Adrenal gland (tissue), 12 donors: ENCODE data around the gene GPRIN3. TPM values are rescaled to one million over a fixed set of nuclear protein-coding genes. Genes with fewer than 3 reads are reported as not detected.

Experiments used
- DNase-seq, 7 donors: peaks; one replicate each; pipeline ENCODE4 v3.0.0-alpha.2; 2019 to 2020
- H3K27ac ChIP-seq, 5 donors: fragments of 200-600 bp; sonication (generic) in 4 of 5; 1 replicate in 3 of 5; 2 replicates in 2 of 5; pipeline versions ENCODE4 v1.5.1 to v1.8.0; 2016 to 2020; ENCODE audit warnings: mild to moderate bottlenecking in 1 of 5
- H3K27me3 ChIP-seq: fragments of 200-600 bp; 2 replicates; pipeline ENCODE4 v1.8.0; 2021
- H3K36me3 ChIP-seq, 2 donors: fragments of 200-600 bp; replicated peaks in 1 of 2; 1 replicate in 1 of 2; 2 replicates in 1 of 2; pipeline versions ENCODE4 v1.5.1 to v1.8.0; 2018 to 2022
- H3K4me1 ChIP-seq, 2 donors: fragments of 200-600 bp; replicated peaks in 1 of 2; 1 replicate in 1 of 2; 2 replicates in 1 of 2; pipeline versions ENCODE4 v1.5.1 to v1.8.0; 2018 to 2021
- H3K4me3 ChIP-seq, 4 donors: fragments of 200-600 bp; sonication (generic) in 3 of 4; one replicate each; pipeline ENCODE4 v1.5.1; 2016 to 2018
- H3K9me3 ChIP-seq, 3 donors: fragments of 200-600 bp; sonication (generic) in 1 of 3; replicated peaks in 1 of 3; 1 replicate in 2 of 3; 2 replicates in 1 of 3; pipeline versions ENCODE4 v1.5.1 to v1.8.0; 2016 to 2021
- POLR2A ChIP-seq, 2 donors: fragments of 450-650 bp; IDR thresholded peaks; one replicate each; pipeline ENCODE4 v1.6.1; 2017; ENCODE audit warnings: antibody characterized with exemption in 2 of 2, mild to moderate bottlenecking in 2 of 2, moderate library complexity in 1 of 2
- WGBS, 4 donors: extraction: QIAGEN DNeasy Blood & Tissue Kit in 2 of 4; methylation state at CpG; one replicate each; pipeline versions ENCODE4 v1.1.5 to v1.1.7; 2013 to 2017; 5-methylcytosine and 5-hydroxymethylcytosine counted together
- intact Hi-C, 2 donors: fragments of 100-400 bp; cut with DNase I; formaldehyde crosslinking; loops; one replicate each; pipeline versions ENCODE4 v1.14.1 to v1.15.0; 2022 to 2023
- polyA plus RNA-seq, 3 donors: library from polyadenylated mRNA; stranded (reverse); fragments of 200-250 nt in 2 of 3; fragments of 350-450 nt in 1 of 3; fragmentation: Illumina TruSeq in 1 of 3; extraction: RNeasy Lipid Tissue Mini Kit (QIAGEN cat#74804) in 1 of 3; gene quantifications; one replicate each; pipeline ENCODE4 v1.2.3, GENCODE V29; 2013 to 2014
- total RNA-seq, 9 donors: library from RNA; depleted of rRNA in 4 of 9; stranded (reverse); fragments of >200 nt in 4 of 9; fragments of 120-200 nt in 1 of 9; fragmentation: NEBNext Ultra II Directional in 1 of 9; extraction: Animal tissue kit (Norgen Biotek cat#: 25700) in 1 of 9; gene quantifications; one replicate each; pipeline versions ENCODE4 v1.1.0 to v1.2.4, GENCODE V29; 2013 to 2023
- TF ChIP-seq, protein P1 (sequence below), 6 experiments: fragments of 450-650 bp in 4 of 6; fragments of 200-600 bp in 2 of 6; sonication (generic) in 1 of 6; IDR thresholded peaks; 1 replicate in 5 of 6; 2 replicates in 1 of 6; pipeline versions ENCODE4 v1.5.1 to v1.8.0; 2016 to 2021; ENCODE audit warnings: antibody characterized with exemption in 6 of 6, mild to moderate bottlenecking in 2 of 6, moderate library complexity in 1 of 6
- donor health status: healthy with polysubstance abuse.
- donor health status: Bipolar disorder and iron deficiency.
- donor health status: DM: yes; HTN: yes; CAD: no.
- donor health status: DM: no; HTN: no; CAD: no.
- donor health status: DM: no; HTN: no; CAD: no.
- donor health status: DM: yes; HTN: yes; CAD: no.

GPRIN3 gene
- total and polyA plus RNA-seq, 12 donors: 0.47 to 4.6 (median 2.2) TPM

DNA sequence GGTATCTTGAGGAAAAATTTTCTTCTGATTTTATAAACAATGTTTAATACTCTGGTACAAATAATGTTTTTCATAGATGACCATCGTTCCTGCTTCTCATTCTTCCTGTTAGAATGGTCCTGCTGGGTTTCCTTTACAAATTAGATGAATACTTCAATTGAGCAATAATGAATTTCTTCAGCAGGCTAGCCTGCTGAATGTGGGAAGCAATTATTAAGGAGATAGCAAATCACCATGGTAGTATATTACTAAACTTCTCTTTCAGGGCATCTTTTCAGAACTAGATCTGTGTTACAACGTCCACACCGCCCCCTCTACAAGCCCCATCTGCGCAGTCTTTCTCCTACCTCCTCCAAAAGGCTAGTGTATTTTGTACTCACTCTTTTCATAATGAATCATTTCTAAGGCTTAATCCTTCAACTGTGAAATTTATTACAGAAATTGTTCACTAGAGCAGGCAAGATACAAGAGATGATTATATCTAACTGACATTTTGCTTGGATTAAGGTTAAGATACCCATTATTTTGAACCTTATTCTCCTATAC, 38.4 kb downstream of the GPRIN3 start:
- H3K27me3 ChIP-seq: no peaks in the 10 kb centered on the region
- H3K9me3 ChIP-seq: no peaks in the 10 kb centered on the region
- whole genome bisulfite sequencing, 4 donors: 70 to 75% (median 73%) methylated on average over 4 of the region's 4 CpGs
- H3K4me1 ChIP-seq: no peaks in the 10 kb centered on the region
- H3K4me3 ChIP-seq: no peak overlapping the region
- DNase-seq: no peak
- intact Hi-C loops: no loop called here
- no peak overlapping the region for H3K27ac ChIP-seq
- H3K36me3 ChIP-seq: no peaks in the 10 kb centered on the region
- no peak for TF ChIP-seq POLR2A (IDR thresholded peaks at IDR 0.05)
- TF ChIP-seq, protein P1, sequence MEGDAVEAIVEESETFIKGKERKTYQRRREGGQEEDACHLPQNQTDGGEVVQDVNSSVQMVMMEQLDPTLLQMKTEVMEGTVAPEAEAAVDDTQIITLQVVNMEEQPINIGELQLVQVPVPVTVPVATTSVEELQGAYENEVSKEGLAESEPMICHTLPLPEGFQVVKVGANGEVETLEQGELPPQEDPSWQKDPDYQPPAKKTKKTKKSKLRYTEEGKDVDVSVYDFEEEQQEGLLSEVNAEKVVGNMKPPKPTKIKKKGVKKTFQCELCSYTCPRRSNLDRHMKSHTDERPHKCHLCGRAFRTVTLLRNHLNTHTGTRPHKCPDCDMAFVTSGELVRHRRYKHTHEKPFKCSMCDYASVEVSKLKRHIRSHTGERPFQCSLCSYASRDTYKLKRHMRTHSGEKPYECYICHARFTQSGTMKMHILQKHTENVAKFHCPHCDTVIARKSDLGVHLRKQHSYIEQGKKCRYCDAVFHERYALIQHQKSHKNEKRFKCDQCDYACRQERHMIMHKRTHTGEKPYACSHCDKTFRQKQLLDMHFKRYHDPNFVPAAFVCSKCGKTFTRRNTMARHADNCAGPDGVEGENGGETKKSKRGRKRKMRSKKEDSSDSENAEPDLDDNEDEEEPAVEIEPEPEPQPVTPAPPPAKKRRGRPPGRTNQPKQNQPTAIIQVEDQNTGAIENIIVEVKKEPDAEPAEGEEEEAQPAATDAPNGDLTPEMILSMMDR (IDR thresholded peaks at IDR 0.05): no peak

DNA sequence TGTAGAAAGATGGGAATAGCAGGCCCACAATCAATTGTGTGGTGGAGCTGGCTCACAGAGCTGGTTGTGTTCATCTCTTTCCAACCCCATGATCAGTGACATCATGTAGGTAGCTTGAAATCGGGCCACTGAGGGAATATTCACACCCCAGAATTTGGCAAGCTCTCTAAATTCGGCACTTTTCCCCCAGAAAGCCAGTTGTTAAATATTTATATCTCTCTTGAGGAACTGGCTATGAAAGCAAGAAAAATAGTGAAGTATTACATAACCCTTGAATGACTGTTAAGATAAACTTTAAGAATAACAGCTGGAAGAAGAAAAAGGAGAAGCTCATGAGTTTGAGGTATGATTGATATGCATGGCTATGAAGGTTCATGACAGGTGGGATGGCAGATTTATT, 38.9 kb downstream of the GPRIN3 start:
- Histone ChIP-seq H3K36me3 (no peaks in the 10 kb centered on the region), H3K4me1 (no peaks in the 10 kb centered on the region), H3K4me3 (no peak overlapping the region), H3K9me3 (no peaks in the 10 kb centered on the region), H3K27ac (no peak overlapping the region), H3K27me3 (no peaks in the 10 kb centered on the region)
- TF ChIP-seq, protein P1 (IDR thresholded peaks at IDR 0.05): no peak
- TF ChIP-seq POLR2A (IDR thresholded peaks at IDR 0.05): no peak
- WGBS, 4 donors: 39 to 57% (median 47%) methylated on average over 2 of the region's 2 CpGs
- intact Hi-C loops: no loop called here
- no peak for DNase-seq

DNA sequence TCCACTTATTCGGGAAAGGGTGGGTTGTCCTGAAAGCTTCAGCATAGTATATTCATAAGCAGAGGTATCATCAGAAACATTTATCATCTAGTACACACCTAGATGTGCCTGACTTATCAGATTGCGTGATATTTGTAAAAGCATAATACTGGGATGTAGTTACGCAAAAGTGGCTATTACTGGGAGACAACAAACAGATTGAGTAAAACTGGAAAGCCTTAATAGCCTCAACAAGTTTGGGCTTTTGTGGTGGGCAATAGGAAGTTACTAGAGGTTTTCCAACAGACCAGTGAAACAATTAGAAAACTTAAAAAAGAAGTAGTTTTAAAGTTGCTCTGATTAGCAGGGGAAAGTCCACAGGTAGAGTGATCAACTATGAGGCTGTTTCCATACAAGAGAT, 39.8 kb downstream of the GPRIN3 start:
- Histone ChIP-seq H3K4me3 (no peak overlapping the region), H3K27ac (no peak overlapping the region), H3K4me1 (no peaks in the 10 kb centered on the region), H3K36me3 (no peaks in the 10 kb centered on the region), H3K27me3 (no peaks in the 10 kb centered on the region), H3K9me3 (no peaks in the 10 kb centered on the region)
- DNase-seq: no peak
- TF ChIP-seq, protein P1 (IDR thresholded peaks at IDR 0.05): no peak
- no peak for TF ChIP-seq POLR2A (IDR thresholded peaks at IDR 0.05)
- intact Hi-C loops: no loop called here
- 68 to 93% (median 88%) methylated on average over 3 of the region's 3 CpGs for WGBS, 4 donors

DNA sequence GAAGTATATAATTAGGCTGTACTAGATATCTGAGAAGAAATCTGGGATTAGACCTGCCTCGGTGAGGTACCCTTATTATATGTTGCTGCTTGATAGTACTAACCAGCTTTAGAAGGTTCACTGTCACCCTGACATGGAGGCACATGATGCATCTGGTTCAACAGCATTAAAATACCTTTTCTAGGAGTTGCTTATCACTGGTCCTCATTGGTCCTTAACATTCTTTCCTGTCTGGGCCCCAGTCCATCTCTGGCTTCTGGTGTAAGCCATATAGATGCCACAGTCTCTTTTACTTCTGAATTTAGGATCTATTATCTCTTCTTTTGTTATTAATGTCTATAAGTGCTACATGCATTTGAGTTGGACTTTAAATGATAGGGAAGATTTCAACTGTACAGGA, 40.2 kb downstream of the GPRIN3 start:
- 76 to 90% (median 85%) methylated on average over 1 of the region's 1 CpG for WGBS, 4 donors
- H3K4me3 ChIP-seq: no peak overlapping the region
- no peaks in the 10 kb centered on the region for H3K27me3 ChIP-seq
- TF ChIP-seq, protein P1 (IDR thresholded peaks at IDR 0.05): no peak
- TF ChIP-seq POLR2A (IDR thresholded peaks at IDR 0.05): no peak
- no peak overlapping the region for H3K27ac ChIP-seq
- H3K4me1 ChIP-seq: no peaks in the 10 kb centered on the region
- intact Hi-C loops: no loop called here
- H3K9me3 ChIP-seq: no peaks in the 10 kb centered on the region
- no peaks in the 10 kb centered on the region for H3K36me3 ChIP-seq
- DNase-seq: no peak
